Left kidney (tissue), 2 donors: Measurements from ENCODE around the gene MTHFD1L. TPM values are rescaled to one million over a fixed set of nuclear protein-coding genes. Genes with fewer than 3 reads are reported as not detected.
"Not testable (repeated sequence)": the region's sequence is repeated elsewhere in the genome, so short reads cannot be mapped to it uniquely, and the experiment has no call there.

Experiments used
- DNase-seq: peaks from one replicate; pipeline ENCODE4 v3.0.0-alpha.2; 2013
- polyA plus RNA-seq: library from polyadenylated mRNA; unstranded; fragments of 120-200 nt; gene quantifications from one replicate; pipeline ENCODE4 v1.2.1, GENCODE V29; 2013; ENCODE audit not compliant: insufficient read length

Gene MTHFD1L
- polyA plus RNA-seq, 1 donor = 15.2 TPM

GRCh38 chr6:151015101-151015700 lies 149.7 kb downstream of the MTHFD1L start:
- DNase-seq = no peak

GRCh38 chr6:151016107-151016506 lies 150.6 kb downstream of the MTHFD1L start:
- no peak for DNase-seq

- no peak for DNase-seq
These were observed 152.5 kb downstream of the MTHFD1L start for GRCh38 chr6:151018046-151018445.

- DNase-seq = no peak
These were observed 153.6 kb downstream of the MTHFD1L start for GRCh38 chr6:151018911-151019782.

GRCh38 chr6:151021896-151022295 lies 156.4 kb downstream of the MTHFD1L start:
- no peak for DNase-seq

- no peak for DNase-seq
These were observed 157.0 kb downstream of the MTHFD1L start for GRCh38 chr6:151022492-151022891.

GRCh38 chr6:151023342-151023741 lies 157.8 kb downstream of the MTHFD1L start:
- DNase-seq = no peak

GRCh38 chr6:151024597-151024996 lies 159.1 kb downstream of the MTHFD1L start:
- no peak for DNase-seq

GRCh38 chr6:151025076-151025475 lies 159.6 kb downstream of the MTHFD1L start:
- DNase-seq = no peak

- DNase-seq = no peak
These were observed 160.7 kb downstream of the MTHFD1L start for GRCh38 chr6:151026041-151026663.

GRCh38 chr6:151027295-151027747 lies 161.8 kb downstream of the MTHFD1L start:
- DNase-seq = no peak

GRCh38 chr6:151027936-151028838 lies 162.7 kb downstream of the MTHFD1L start:
- DNase-seq = no peak

GRCh38 chr6:151029970-151030369 lies 164.5 kb downstream of the MTHFD1L start:
- no peak for DNase-seq

GRCh38 chr6:151032034-151032433 lies 166.5 kb downstream of the MTHFD1L start:
- no peak for DNase-seq

GRCh38 chr6:151034825-151035781 lies 169.6 kb downstream of the MTHFD1L start:
- DNase-seq = no peak

- DNase-seq = not testable (repeated sequence)
These were observed 170.8 kb downstream of the MTHFD1L start for GRCh38 chr6:151036211-151036721.

GRCh38 chr6:151036869-151037680 lies 171.6 kb downstream of the MTHFD1L start:
- no peak for DNase-seq

GRCh38 chr6:151038616-151039015 lies 173.1 kb downstream of the MTHFD1L start:
- DNase-seq = no peak

- not testable (repeated sequence) for DNase-seq
These were observed 175.5 kb downstream of the MTHFD1L start for GRCh38 chr6:151040888-151041521.
